DOHH2 (cell line): ENCODE data around the gene CEMIP.

ENCODE experiments used
- H3F3A ChIP-seq: fragments of 200-600 bp; sonication (generic), shearing (Covaris generic); 2 replicates; pipeline ENCODE4 v1.6.0; 2016; ENCODE audit warnings: antibody characterized with exemption, mild to moderate bottlenecking; ENCODE audit not compliant: control insufficient read depth, insufficient read depth
- H3K27ac ChIP-seq: fragments of 200-600 bp; sonication (generic); 2 replicates; pipeline ENCODE4 v1.5.1; 2014; ENCODE audit warnings: low read depth, mild to moderate bottlenecking, low read length, moderate library complexity
- H3K27me3 ChIP-seq: fragments of 200-600 bp; sonication (generic); 2 replicates; pipeline ENCODE4 v1.6.1; 2014; ENCODE audit warnings: mild to moderate bottlenecking, low read length, mixed read lengths; ENCODE audit not compliant: control insufficient read depth
- H3K36me3 ChIP-seq: fragments of 200-600 bp; sonication (generic); 2 replicates; pipeline ENCODE4 v1.6.1; 2014; ENCODE audit warnings: mild to moderate bottlenecking, low read length, moderate library complexity, mixed read lengths; ENCODE audit not compliant: control insufficient read depth
- H3K4me1 ChIP-seq: fragments of 200-600 bp; sonication (generic); 2 replicates; pipeline ENCODE4 v1.6.1; 2014; ENCODE audit warnings: mild to moderate bottlenecking, low read length, mixed read lengths; ENCODE audit not compliant: control insufficient read depth
- H3K4me2 ChIP-seq: fragments of 200-600 bp; sonication (generic); 2 replicates; pipeline ENCODE4 v1.6.0; 2014; ENCODE audit warnings: mild to moderate bottlenecking, low read length, moderate library complexity
- H3K4me3 ChIP-seq: fragments of 200-600 bp; sonication (generic); 2 replicates; pipeline ENCODE4 v1.5.1; 2014; ENCODE audit warnings: mild to moderate bottlenecking, low read length, mixed read lengths
- H3K79me2 ChIP-seq: fragments of 200-600 bp; sonication (generic); 2 replicates; pipeline ENCODE4 v1.6.1; 2014; ENCODE audit warnings: mild to moderate bottlenecking, low read length, mixed read lengths; ENCODE audit not compliant: control insufficient read depth
- H3K9me2 ChIP-seq: fragments of 200-600 bp; sonication (generic); replicated peaks from 2 replicates; pipeline ENCODE4 v1.6.1; 2014; ENCODE audit warnings: mild to moderate bottlenecking, low read length, mixed read lengths; ENCODE audit not compliant: control insufficient read depth
- H3K9me3 ChIP-seq: fragments of 200-600 bp; sonication (generic); 2 replicates; pipeline ENCODE4 v1.6.1; 2014; ENCODE audit warnings: antibody characterized with exemption, low read length, mixed read lengths; ENCODE audit not compliant: control insufficient read depth, insufficient read depth
- H4K20me1 ChIP-seq: fragments of 200-600 bp; sonication (generic); 2 replicates; pipeline ENCODE4 v1.6.0; 2014; ENCODE audit warnings: low read depth, mild to moderate bottlenecking, antibody characterized with exemption, low read length, moderate library complexity; ENCODE audit not compliant: control insufficient read depth, insufficient read depth
- EZH2phosphoT487 ChIP-seq: fragments of 200-600 bp; sonication (generic); IDR thresholded peaks from 2 replicates; pipeline ENCODE4 v1.6.1; 2017; ENCODE audit warnings: borderline replicate concordance, mild to moderate bottlenecking, antibody characterized with exemption, low read length, moderate library complexity, mixed read lengths
- TF ChIP-seq, protein P1 (sequence below): fragments of 200-600 bp; sonication (generic); IDR thresholded peaks from one replicate; pipeline ENCODE4 v1.5.1; 2014; ENCODE audit warnings: antibody characterized with exemption, mild to moderate bottlenecking, low read depth, low read length; ENCODE audit not compliant: poor library complexity, severe bottlenecking

CEMIP gene

DNA sequence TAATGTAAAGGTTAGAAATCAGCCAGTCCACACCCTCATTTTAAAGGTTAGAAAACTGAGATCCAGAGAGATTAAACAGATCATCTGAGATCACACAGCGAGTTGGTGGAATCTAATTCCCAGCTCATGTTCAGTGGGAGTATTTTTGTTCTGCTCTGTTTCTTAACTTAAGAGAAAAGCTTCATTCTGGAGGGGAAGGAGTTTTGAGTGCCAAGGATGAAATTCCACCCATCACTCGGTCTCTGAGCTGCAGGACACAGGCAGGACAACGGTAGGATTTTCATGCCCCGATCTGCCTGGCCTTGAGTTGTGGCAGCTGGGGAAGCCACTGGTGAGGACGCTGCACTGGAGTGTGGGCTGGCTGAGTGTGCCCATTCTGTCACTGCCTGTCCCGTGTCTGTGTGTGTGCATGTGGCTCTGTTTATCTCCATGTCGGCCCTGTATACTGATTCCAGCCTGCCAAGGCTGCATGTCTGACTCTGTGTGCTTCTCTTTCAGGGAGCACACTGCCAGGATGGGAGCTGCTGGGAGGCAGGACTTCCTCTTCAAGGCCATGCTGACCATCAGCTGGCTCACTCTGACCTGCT, 94.3 kb downstream of the CEMIP start:
- no peaks in the 10 kb centered on the region for H3K36me3 ChIP-seq
- no peaks in the 10 kb centered on the region for H3K4me1 ChIP-seq
- H3K9me3 ChIP-seq = no peaks in the 10 kb centered on the region
- no peak overlapping the region for H3K27ac ChIP-seq
- H3K9me2 ChIP-seq = no peaks in the 10 kb centered on the region
- H3F3A ChIP-seq = no peaks in the 10 kb centered on the region
- H3K4me3 ChIP-seq = no peak overlapping the region
- H3K4me2 ChIP-seq = no peak overlapping the region
- H3K79me2 ChIP-seq = no peaks in the 10 kb centered on the region
- no peak for TF ChIP-seq EZH2phosphoT487
- TF ChIP-seq, protein P1, sequence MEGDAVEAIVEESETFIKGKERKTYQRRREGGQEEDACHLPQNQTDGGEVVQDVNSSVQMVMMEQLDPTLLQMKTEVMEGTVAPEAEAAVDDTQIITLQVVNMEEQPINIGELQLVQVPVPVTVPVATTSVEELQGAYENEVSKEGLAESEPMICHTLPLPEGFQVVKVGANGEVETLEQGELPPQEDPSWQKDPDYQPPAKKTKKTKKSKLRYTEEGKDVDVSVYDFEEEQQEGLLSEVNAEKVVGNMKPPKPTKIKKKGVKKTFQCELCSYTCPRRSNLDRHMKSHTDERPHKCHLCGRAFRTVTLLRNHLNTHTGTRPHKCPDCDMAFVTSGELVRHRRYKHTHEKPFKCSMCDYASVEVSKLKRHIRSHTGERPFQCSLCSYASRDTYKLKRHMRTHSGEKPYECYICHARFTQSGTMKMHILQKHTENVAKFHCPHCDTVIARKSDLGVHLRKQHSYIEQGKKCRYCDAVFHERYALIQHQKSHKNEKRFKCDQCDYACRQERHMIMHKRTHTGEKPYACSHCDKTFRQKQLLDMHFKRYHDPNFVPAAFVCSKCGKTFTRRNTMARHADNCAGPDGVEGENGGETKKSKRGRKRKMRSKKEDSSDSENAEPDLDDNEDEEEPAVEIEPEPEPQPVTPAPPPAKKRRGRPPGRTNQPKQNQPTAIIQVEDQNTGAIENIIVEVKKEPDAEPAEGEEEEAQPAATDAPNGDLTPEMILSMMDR = no peak
- H4K20me1 ChIP-seq = no peaks in the 10 kb centered on the region
- no peaks in the 10 kb centered on the region for H3K27me3 ChIP-seq

DNA sequence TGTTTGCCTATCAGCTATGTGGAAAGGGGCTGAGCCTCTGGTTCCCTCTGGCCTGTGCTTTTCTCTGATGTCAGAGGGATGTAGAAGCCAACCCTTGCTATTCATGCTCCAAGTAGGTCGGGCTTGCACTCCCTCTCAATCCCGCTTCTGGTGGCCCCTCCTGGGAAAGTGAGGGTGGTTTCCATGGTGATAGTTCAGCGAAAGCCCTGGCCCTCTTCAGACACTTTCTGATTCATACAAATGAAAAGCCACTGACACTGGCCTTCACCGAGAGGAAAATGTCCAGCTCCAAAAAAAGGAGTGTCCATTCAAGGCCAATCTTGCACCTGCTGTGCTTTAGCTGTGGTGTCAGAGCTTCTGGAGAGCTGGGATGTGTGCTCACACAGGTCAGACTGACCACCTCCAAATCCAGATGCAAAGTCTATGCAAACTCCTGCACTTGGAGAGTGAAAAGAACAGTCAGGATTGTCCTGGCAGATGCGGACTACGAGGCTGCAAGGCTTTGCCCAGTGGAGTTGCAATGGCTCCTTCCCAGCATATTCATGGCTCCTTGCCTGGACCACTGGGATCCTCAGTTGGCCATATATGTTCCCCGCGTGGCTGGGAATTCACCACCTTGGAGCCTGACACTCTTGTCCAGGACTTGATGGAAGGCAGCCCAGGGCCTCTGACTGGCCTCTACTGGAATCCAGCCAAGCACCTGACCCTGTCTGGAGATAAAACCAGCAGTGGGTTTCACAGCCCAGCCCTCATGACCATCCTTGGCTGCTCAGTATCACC, 96.6 kb downstream of the CEMIP start:
- H3F3A ChIP-seq = no peaks in the 10 kb centered on the region
- no peak overlapping the region for H3K27ac ChIP-seq
- H3K36me3 ChIP-seq = no peaks in the 10 kb centered on the region

DNA sequence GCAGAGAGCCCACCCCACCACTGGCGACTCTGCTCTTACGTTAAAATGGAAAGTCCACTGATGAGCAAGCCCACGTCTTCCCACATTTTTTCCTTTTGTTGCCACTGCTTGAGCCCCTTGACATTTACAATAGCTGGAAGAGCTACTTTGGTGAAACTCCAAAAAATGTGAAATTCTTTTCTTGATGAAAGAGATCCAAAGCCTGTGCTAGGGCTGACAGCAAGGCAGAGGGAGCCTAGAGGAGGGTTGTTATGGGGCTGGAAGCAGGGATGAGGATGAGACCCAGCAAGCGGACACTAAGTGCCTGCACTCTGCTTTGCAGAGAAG, 97.1 kb downstream of the CEMIP start:
- no peaks in the 10 kb centered on the region for H4K20me1 ChIP-seq
- no peaks in the 10 kb centered on the region for H3K4me1 ChIP-seq
- H3K9me2 ChIP-seq = no peaks in the 10 kb centered on the region
- no peaks in the 10 kb centered on the region for H3K9me3 ChIP-seq
- H3K27me3 ChIP-seq = 0 out of 2 replicates have a peak, but pooled peaks cover 4% of the 10 kb centered on the region
- TF ChIP-seq, protein P1 = no peak
- TF ChIP-seq EZH2phosphoT487 = no peak
- H3K79me2 ChIP-seq = no peaks in the 10 kb centered on the region
- H3F3A ChIP-seq = no peaks in the 10 kb centered on the region
- H3K4me2 ChIP-seq = no peak overlapping the region
- no peak overlapping the region for H3K4me3 ChIP-seq
- H3K36me3 ChIP-seq = no peaks in the 10 kb centered on the region
- H3K27ac ChIP-seq = no peak overlapping the region

More for the DNA sequence above, 96.6 kb downstream of the CEMIP start:
- 0 out of 2 replicates have a peak, but pooled peaks cover 4% of the 10 kb centered on the region for H3K27me3 ChIP-seq
- no peaks in the 10 kb centered on the region for H3K79me2 ChIP-seq
- no peak overlapping the region for H3K4me3 ChIP-seq
- no peaks in the 10 kb centered on the region for H3K4me1 ChIP-seq
- H3K4me2 ChIP-seq = no peak overlapping the region
- no peaks in the 10 kb centered on the region for H3K9me2 ChIP-seq
- TF ChIP-seq, protein P1 = no peak
- no peak for TF ChIP-seq EZH2phosphoT487
- H4K20me1 ChIP-seq = no peaks in the 10 kb centered on the region
- no peaks in the 10 kb centered on the region for H3K9me3 ChIP-seq
